Stomach (tissue), 4 donors: ENCODE measurements around the gene PERCC1.

Experiments used
- POLR2A ChIP-seq, 4 donors: fragments of 450-650 bp; IDR thresholded peaks; one replicate each; pipeline ENCODE4 v1.6.1; 2016; ENCODE audit warnings: antibody characterized with exemption in 4 of 4, control low read depth in 2 of 4, mild to moderate bottlenecking in 1 of 4, moderate library complexity in 1 of 4
- TF ChIP-seq, protein P1 (sequence below), 7 experiments: fragments of 450-650 bp in 4 of 7; fragments of 200-600 bp in 3 of 7; sonication (generic) in 3 of 7; IDR thresholded peaks; one replicate each; pipeline ENCODE4 v1.5.1; 2016 to 2019; ENCODE audit warnings: antibody characterized with exemption in 7 of 7, control low read depth in 2 of 7, mild to moderate bottlenecking in 1 of 7

DNA sequence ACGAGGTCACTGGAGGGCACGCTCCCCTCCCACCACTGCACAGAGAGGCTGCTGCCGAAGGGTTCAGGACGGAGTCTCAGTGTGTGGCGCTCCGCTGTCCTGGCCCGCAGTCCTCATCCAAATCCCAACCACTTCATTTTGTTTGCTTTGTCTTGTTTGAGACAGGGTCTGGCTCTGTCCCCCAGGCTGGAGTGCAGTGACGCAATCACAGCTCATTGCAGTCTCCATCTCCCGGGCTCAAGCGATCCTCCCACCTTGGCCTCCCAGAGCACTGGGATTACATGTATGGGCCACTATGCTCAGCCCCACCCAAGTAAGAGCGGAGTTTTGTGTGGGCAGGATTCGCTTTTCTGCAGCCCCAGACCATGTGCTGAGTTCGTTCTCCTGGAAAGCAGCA, 29.1 kb upstream of the PERCC1 start:
- TF ChIP-seq POLR2A (IDR thresholded peaks at IDR 0.05) = no peak
- TF ChIP-seq, protein P1, sequence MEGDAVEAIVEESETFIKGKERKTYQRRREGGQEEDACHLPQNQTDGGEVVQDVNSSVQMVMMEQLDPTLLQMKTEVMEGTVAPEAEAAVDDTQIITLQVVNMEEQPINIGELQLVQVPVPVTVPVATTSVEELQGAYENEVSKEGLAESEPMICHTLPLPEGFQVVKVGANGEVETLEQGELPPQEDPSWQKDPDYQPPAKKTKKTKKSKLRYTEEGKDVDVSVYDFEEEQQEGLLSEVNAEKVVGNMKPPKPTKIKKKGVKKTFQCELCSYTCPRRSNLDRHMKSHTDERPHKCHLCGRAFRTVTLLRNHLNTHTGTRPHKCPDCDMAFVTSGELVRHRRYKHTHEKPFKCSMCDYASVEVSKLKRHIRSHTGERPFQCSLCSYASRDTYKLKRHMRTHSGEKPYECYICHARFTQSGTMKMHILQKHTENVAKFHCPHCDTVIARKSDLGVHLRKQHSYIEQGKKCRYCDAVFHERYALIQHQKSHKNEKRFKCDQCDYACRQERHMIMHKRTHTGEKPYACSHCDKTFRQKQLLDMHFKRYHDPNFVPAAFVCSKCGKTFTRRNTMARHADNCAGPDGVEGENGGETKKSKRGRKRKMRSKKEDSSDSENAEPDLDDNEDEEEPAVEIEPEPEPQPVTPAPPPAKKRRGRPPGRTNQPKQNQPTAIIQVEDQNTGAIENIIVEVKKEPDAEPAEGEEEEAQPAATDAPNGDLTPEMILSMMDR (IDR thresholded peaks at IDR 0.05) = no peak
